Neutrophil (primary cell): ENCODE measurements around the gene TSHZ3.

Experiments
- H3K27ac ChIP-seq: fragments of 200-600 bp; sonication (generic); 2 replicates; pipeline ENCODE4 v1.5.1; 2016; ENCODE audit warnings: mild to moderate bottlenecking, moderate library complexity
- H3K27me3 ChIP-seq: fragments of 200-600 bp; sonication (generic); 2 replicates; pipeline ENCODE4 v1.6.0; 2016; ENCODE audit warnings: mild to moderate bottlenecking
- H3K36me3 ChIP-seq: fragments of 200-600 bp; sonication (generic); 2 replicates; pipeline ENCODE4 v1.5.1; 2017
- H3K4me1 ChIP-seq, 2 experiments: fragments of 200-600 bp in 1 of 2; sonication (generic) in 1 of 2; 1 replicate in 1 of 2; 2 replicates in 1 of 2; pipeline versions ENCODE4 v1.5.1 to v1.6.1; 2013 to 2016; ENCODE audit warnings: low read depth in 1 of 2, low read length in 1 of 2, mild to moderate bottlenecking in 1 of 2, moderate library complexity in 1 of 2; ENCODE audit not compliant: control insufficient read depth in 1 of 2, insufficient read depth in 1 of 2
- H3K4me3 ChIP-seq, 2 experiments: fragments of 200-600 bp in 1 of 2; sonication (generic) in 1 of 2; 1 replicate in 1 of 2; 2 replicates in 1 of 2; pipeline ENCODE4 v1.5.1; 2013 to 2016; ENCODE audit warnings: low read depth in 1 of 2, low read length in 1 of 2, mild to moderate bottlenecking in 1 of 2, moderate library complexity in 1 of 2
- H3K9me3 ChIP-seq: fragments of 200-600 bp; sonication (generic); 2 replicates; pipeline ENCODE4 v1.5.1; 2016
- CTCF ChIP-seq: fragments of 200-600 bp; sonication (generic); IDR thresholded peaks from 2 replicates; pipeline ENCODE4 v1.5.1; 2016; ENCODE audit warnings: antibody characterized with exemption

TSHZ3 gene

GRCh38 chr19:31349160-31349881, at the start of gene TSHZ3:
Gene TSHZ3 (minus strand): TSS chr19:31349436. CDS start chr19:31349219, 217 bp downstream.
- H3K27me3 ChIP-seq: peaks cover 94% of the 10 kb centered on the region

GRCh38 chr19:31397308-31397707, 48.1 kb upstream of the TSHZ3 start:
- TF ChIP-seq CTCF: no peak

More at GRCh38 chr19:31349160-31349881, at the start of gene TSHZ3:
- peak; percentile 23 for TF ChIP-seq CTCF
- H3K36me3 ChIP-seq: no peaks in the 10 kb centered on the region
- peak within 1 kb of the TSS; percentile 91 for H3K27ac ChIP-seq
- H3K9me3 ChIP-seq: no peaks in the 10 kb centered on the region
- peak within 1 kb of the TSS; percentile 68 to 92 for H3K4me3 ChIP-seq
- peaks cover 27% of the 10 kb centered on the region in 2 experiments for H3K4me1 ChIP-seq

GRCh38 chr19:31392464-31392863, 43.2 kb upstream of the TSHZ3 start:
- H3K4me1 ChIP-seq: no peaks in the 10 kb centered on the region
- no peak for TF ChIP-seq CTCF
- H3K27ac ChIP-seq: no peak overlapping the region
- H3K4me3 ChIP-seq: no peak overlapping the region
- H3K36me3 ChIP-seq: no peaks in the 10 kb centered on the region
- no peaks in the 10 kb centered on the region for H3K27me3 ChIP-seq
- no peaks in the 10 kb centered on the region for H3K9me3 ChIP-seq

More at GRCh38 chr19:31397308-31397707, 48.1 kb upstream of the TSHZ3 start:
- Histone ChIP-seq H3K4me1 (no peaks in the 10 kb centered on the region), H3K27me3 (peaks cover 4% of the 10 kb centered on the region), H3K27ac (no peak overlapping the region), H3K36me3 (no peaks in the 10 kb centered on the region), H3K9me3 (no peaks in the 10 kb centered on the region), H3K4me3 (no peak overlapping the region)

GRCh38 chr19:31391518-31391917, 42.3 kb upstream of the TSHZ3 start:
- no peak overlapping the region for H3K4me3 ChIP-seq
- H3K27ac ChIP-seq: no peak overlapping the region
- no peak for TF ChIP-seq CTCF
- no peaks in the 10 kb centered on the region for H3K36me3 ChIP-seq
- no peaks in the 10 kb centered on the region for H3K4me1 ChIP-seq
- no peaks in the 10 kb centered on the region for H3K9me3 ChIP-seq
- H3K27me3 ChIP-seq: no peaks in the 10 kb centered on the region

- H3K4me1 ChIP-seq: no peaks in the 10 kb centered on the region
- no peaks in the 10 kb centered on the region for H3K9me3 ChIP-seq
- no peaks in the 10 kb centered on the region for H3K36me3 ChIP-seq
- H3K27me3 ChIP-seq: no peaks in the 10 kb centered on the region
- no peak overlapping the region for H3K27ac ChIP-seq
- no peak overlapping the region for H3K4me3 ChIP-seq
- no peak for TF ChIP-seq CTCF
These were observed 41.5 kb upstream of the TSHZ3 start for GRCh38 chr19:31390711-31391110.
